K562 (cell line): ENCODE measurements around the gene VIPR1. TPM values are rescaled to one million over a fixed set of nuclear protein-coding genes. Genes with fewer than 3 reads are reported as not detected.

Source experiments
- ATAC-seq: fragments of 200-7000 bp; cut with Tn5 transposase; 3 replicates; pipeline ENCODE4 v1.9.1; 2020; ENCODE audit warnings: moderate library complexity
- BruUV-seq: library from RNA; stranded (reverse); fragments of 400-500 nt; replicated peaks from 2 replicates; lab custom pipeline; 2021; lab: Mats Ljungman, UMichigan
- CTCF ChIA-PET: fragments of 300-600 bp; formaldehyde crosslinking; extraction: SDS; loops from one replicate; lab custom pipeline; 2021; ENCODE audit warnings: low intra/inter-chr PET ratio; lab: Yijun Ruan, JAX
- POLR2A ChIA-PET: fragments of 300-600, 350-650 bp; sonication (Branson Sonifier 250); formaldehyde crosslinking; extraction: SDS; loops from one replicate; lab custom pipeline; 2021; ENCODE audit warnings: antibody characterized with exemption, inconsistent platforms; lab: Yijun Ruan, JAX
- DNase-seq, 4 experiments: peaks; one replicate each; pipeline versions ENCODE4 v3.0.0 to v3.0.0-alpha.2; 2011 to 2018; ENCODE audit warnings: low spot score in 3 of 4, mixed read lengths in 3 of 4; ENCODE audit errors: extremely low read depth in 1 of 4
- FAIRE-seq: peaks from 2 replicates; lab custom pipeline; 2011; peaks lifted over from hg19 to GRCh38; lab: Jason Lieb, UNC
- H2AFZ ChIP-seq: 2 replicates; pipeline ENCODE4 v1.6.0; 2011; ENCODE audit warnings: low read depth, low read length, control low read depth, inconsistent platforms
- H3K27ac ChIP-seq: fragments of 200-600 bp; 3 replicates; pipeline ENCODE4 v1.8.0; 2011; ENCODE audit warnings: low read depth, mild to moderate bottlenecking, control low read depth, inconsistent platforms, low read length, moderate library complexity, mixed read lengths; ENCODE audit errors: extremely low read depth
- H3K27me3 ChIP-seq, 2 experiments: fragments of 300-600 bp in 1 of 2; 2 replicates in 1 of 2; 3 replicates in 1 of 2; pipeline versions ENCODE4 v1.6.0 to v1.8.0; 2011; ENCODE audit warnings: inconsistent platforms in 2 of 2, low read length in 2 of 2, mild to moderate bottlenecking in 1 of 2, mixed read lengths in 1 of 2, moderate library complexity in 1 of 2; ENCODE audit not compliant: control insufficient read depth in 2 of 2, insufficient read depth in 2 of 2
- H3K36me3 ChIP-seq: fragments of 300-600 bp; 3 replicates; pipeline ENCODE4 v1.8.0; 2011; ENCODE audit warnings: mild to moderate bottlenecking, low read length, inconsistent platforms; ENCODE audit not compliant: control insufficient read depth, insufficient read depth
- H3K4me1 ChIP-seq, 2 experiments: fragments of 200-600 bp in 1 of 2; replicated peaks in 1 of 2; 2 replicates in 1 of 2; 3 replicates in 1 of 2; pipeline versions ENCODE4 v1.5.1 to v1.8.0; 2011; ENCODE audit warnings: inconsistent platforms in 2 of 2, low read length in 2 of 2, mild to moderate bottlenecking in 1 of 2, mixed read lengths in 1 of 2, moderate library complexity in 1 of 2; ENCODE audit not compliant: control insufficient read depth in 2 of 2, insufficient read depth in 2 of 2
- H3K4me2 ChIP-seq: 2 replicates; pipeline ENCODE4 v1.6.1; 2011; ENCODE audit warnings: low read length, control low read depth, inconsistent platforms, mixed read lengths; ENCODE audit not compliant: insufficient read depth
- H3K4me3 ChIP-seq: fragments of 200-600 bp; sonication (generic), shearing (Covaris generic); 2 replicates; pipeline ENCODE4 v1.5.1; 2016; ENCODE audit warnings: control low read depth, inconsistent platforms
- H3K79me2 ChIP-seq: fragments of 200-600 bp; 3 replicates; pipeline ENCODE4 v1.8.0; 2011; ENCODE audit warnings: low read length, inconsistent platforms; ENCODE audit not compliant: control insufficient read depth, insufficient read depth
- H3K9ac ChIP-seq, 2 experiments: 2 replicates each; pipeline versions ENCODE4 v1.6.0 to v1.6.1; 2011; ENCODE audit warnings: low read depth in 2 of 2, low read length in 2 of 2, control low read depth in 1 of 2, inconsistent platforms in 1 of 2, mild to moderate bottlenecking in 1 of 2, mixed read lengths in 1 of 2; ENCODE audit not compliant: insufficient read depth in 1 of 2
- H3K9me1 ChIP-seq: one replicate; pipeline ENCODE4 v1.6.0; 2011; ENCODE audit warnings: inconsistent platforms, mild to moderate bottlenecking, low read length, moderate library complexity; ENCODE audit not compliant: control insufficient read depth, insufficient read depth
- H3K9me3 ChIP-seq: replicated peaks from 2 replicates; pipeline ENCODE4 v1.5.1; 2011; ENCODE audit warnings: low read depth, low read length, inconsistent platforms; ENCODE audit not compliant: control insufficient read depth, insufficient read depth
- H4K20me1 ChIP-seq: replicated peaks from 2 replicates; pipeline ENCODE4 v1.6.1; 2011; ENCODE audit warnings: low read length, inconsistent platforms, mixed read lengths; ENCODE audit not compliant: control insufficient read depth, insufficient read depth
- BMI1 ChIP-seq: fragments of 150-350 bp; IDR thresholded peaks from 2 replicates; pipeline ENCODE4 v1.6.1; 2014; ENCODE audit warnings: low read length
- BRF1 ChIP-seq: IDR thresholded peaks from 3 replicates; pipeline ENCODE4 v1.6.1; 2011; ENCODE audit warnings: borderline replicate concordance, mild to moderate bottlenecking; ENCODE audit not compliant: insufficient read length; ENCODE audit errors: extremely low read depth
- CCAR2 ChIP-seq: fragments of 200-400 bp; formaldehyde crosslinking; IDR thresholded peaks from 2 replicates; pipeline ENCODE4 v1.6.1; 2017; ENCODE audit warnings: mild to moderate bottlenecking, low read depth, low read length
- DMBX1 ChIP-seq: fragments of 250-450 bp; sonication (Bioruptor Pico); IDR thresholded peaks from 2 replicates; pipeline ENCODE4 v1.8.0; 2022; ENCODE audit warnings: inconsistent platforms, mild to moderate bottlenecking, moderate library complexity, borderline replicate concordance
- EWSR1 ChIP-seq: fragments of 450-650 bp; IDR thresholded peaks from 2 replicates; pipeline ENCODE4 v1.6.1; 2018; ENCODE audit warnings: borderline replicate concordance, mild to moderate bottlenecking, low read depth, moderate library complexity; ENCODE audit not compliant: partially characterized antibody
- LARP7 ChIP-seq: fragments of 450-650 bp; IDR thresholded peaks from 2 replicates; pipeline ENCODE4 v1.6.1; 2016
- MNT ChIP-seq, 2 experiments: fragments of 450-650 bp; conservative IDR thresholded peaks; 2 replicates each; pipeline ENCODE4 v1.6.1; 2017; ENCODE audit warnings: mild to moderate bottlenecking in 2 of 2, moderate library complexity in 2 of 2
- NKRF ChIP-seq: fragments of 450-650 bp; IDR thresholded peaks from 2 replicates; pipeline ENCODE4 v1.6.1; 2016; ENCODE audit warnings: borderline replicate concordance
- NONO ChIP-seq, 2 experiments: fragments of 200-400 bp in 1 of 2; fragments of 450-650 bp in 1 of 2; formaldehyde crosslinking in 1 of 2; IDR thresholded peaks; 2 replicates each; pipeline ENCODE4 v1.6.1; 2017; ENCODE audit warnings: low read depth in 2 of 2, mild to moderate bottlenecking in 2 of 2, moderate library complexity in 2 of 2, low read length in 1 of 2
- PML ChIP-seq: IDR thresholded peaks from 2 replicates; pipeline ENCODE4 v1.6.1; 2012; ENCODE audit warnings: low read length, inconsistent platforms
- POU5F1 ChIP-seq: fragments of 150-350 bp; IDR thresholded peaks from 2 replicates; pipeline ENCODE4 v1.6.1; 2014; ENCODE audit warnings: borderline replicate concordance, low read length, low read depth, mild to moderate bottlenecking; ENCODE audit not compliant: partially characterized antibody
- PYGO2 ChIP-seq: fragments of 450-650 bp; IDR thresholded peaks from 2 replicates; pipeline ENCODE4 v1.6.1; 2016; ENCODE audit warnings: mild to moderate bottlenecking, missing genetic modification characterization, moderate library complexity, missing compliant biosample characterization
- ZBTB11 ChIP-seq, 3 experiments: fragments of 200-800 bp in 1 of 3; fragments of 250-450 bp in 1 of 3; fragments of 450-650 bp in 1 of 3; sonication (Bioruptor Pico) in 1 of 3; sonication (Bioruptor generic) in 1 of 3; formaldehyde crosslinking in 1 of 3; IDR thresholded peaks; 2 replicates each; pipeline versions ENCODE4 v1.6.1 to v1.8.0; 2016 to 2022; ENCODE audit warnings: mild to moderate bottlenecking in 2 of 3, missing genetic modification characterization in 2 of 3, missing compliant biosample characterization in 1 of 3, moderate library complexity in 1 of 3
- ZNF347 ChIP-seq: fragments of 450-650 bp; formaldehyde crosslinking; IDR thresholded peaks from 2 replicates; pipeline ENCODE4 v1.4.0; 2020; ENCODE audit warnings: low read depth, mild to moderate bottlenecking, moderate library complexity
- ZNF561 ChIP-seq: fragments of 450-650 bp; formaldehyde crosslinking; conservative IDR thresholded peaks from 2 replicates; pipeline ENCODE4 v1.4.0; 2020; ENCODE audit warnings: mild to moderate bottlenecking, moderate library complexity
- ZNF695 ChIP-seq: fragments of 450-650 bp; formaldehyde crosslinking; IDR thresholded peaks from 2 replicates; pipeline ENCODE4 v1.4.0; 2020; ENCODE audit warnings: mild to moderate bottlenecking, moderate library complexity
- ZNF79 ChIP-seq: fragments of 250-450 bp; sonication (Bioruptor Pico); IDR thresholded peaks from 2 replicates; pipeline ENCODE4 v1.4.0; 2020; ENCODE audit warnings: low read depth, mild to moderate bottlenecking, moderate library complexity
- in situ Hi-C: fragments of 300-500 bp; cut with MboI; formaldehyde crosslinking; loops from 4 replicates; pipeline ENCODE4 v1.15.0; 2018; ENCODE audit warnings: inconsistent platforms, mixed read lengths
- intact Hi-C: fragments of 100-400 bp; cut with micrococcal nuclease; formaldehyde crosslinking; loops from 2 replicates; pipeline ENCODE4 v1.14.2; 2022
- polyA plus RNA-seq, 8 experiments: library from polyadenylated mRNA; depleted of rRNA in 4 of 8; stranded (reverse) in 5 of 8; unstranded in 3 of 8; fragments of >200 nt; fragmentation: Nextera tagmentation in 2 of 8; fragmentation: Illumina TruSeq in 1 of 8; extraction: Ambion mirVana in 2 of 8; extraction: Trizol in 1 of 8; gene quantifications; 2 replicates each; pipeline versions ENCODE4 v1.2.1 to v1.2.3, GENCODE V29; 2011 to 2014; ENCODE audit warnings: inconsistent platforms in 1 of 8, missing spikeins in 1 of 8
- total RNA-seq, 7 experiments: library from RNA; depleted of rRNA in 6 of 7; stranded (reverse); fragments of >200 nt in 6 of 7; fragmentation: Illumina TruSeq in 2 of 7; extraction: Trizol in 2 of 7; gene quantifications; 2 replicates each; pipeline versions ENCODE4 v1.2.1 to v1.2.3, GENCODE V29; 2011 to 2021; ENCODE audit warnings: low replicate concordance in 1 of 7

VIPR1 gene
- total and polyA plus RNA-seq, 9 of the 15 experiments (the other 6 are each of a cell fraction or from before 2014, with no cell fraction given): 0.04 to 0.38 (median 0.12) TPM; not detected in 3

GRCh38 chr3:42456211-42456610 is 46.2 kb upstream of the VIPR1 start:
- Histone ChIP-seq H3K27me3 (no peaks in the 10 kb centered on the region), H3K79me2 (no peaks in the 10 kb centered on the region), H3K9me3 (no peaks in the 10 kb centered on the region), H2AFZ (no peak overlapping the region), H3K9me1 (no peaks in the 10 kb centered on the region), H3K4me3 (no peak overlapping the region), H3K27ac (no peak overlapping the region), H3K9ac (no peak overlapping the region), H3K36me3 (no peaks in the 10 kb centered on the region), H3K4me1 (no peaks in the 10 kb centered on the region), H4K20me1 (no peaks in the 10 kb centered on the region), H3K4me2 (no peak overlapping the region)
- in situ Hi-C loops: no loop called here
- ChIA-PET POLR2A (no interaction called here), CTCF (no interaction called here)
- ATAC-seq: no peak
- TF ChIP-seq ZNF561 (no peak), MNT (conservative IDR thresholded peaks at IDR 0.05) (no peak), ZBTB11 (CRISPR knock-in tag; IDR thresholded peaks at IDR 0.05) (no peak), BMI1 (no peak), NONO (IDR thresholded peaks at IDR 0.05; ENCODE audit: low read depth in 2 of 2, low read length in 1 of 2) (no peak), LARP7 (no peak), ZNF347 (no peak), PYGO2 (tag) (no peak), NKRF (no peak), CCAR2 (no peak), ZNF695 (no peak), EWSR1 (no peak), POU5F1 (no peak), BRF1 (no peak), PML (no peak), DMBX1 (CRISPR knock-in tag) (no peak), ZNF79 (CRISPR knock-in tag) (no peak)
- DNase-seq: no peak
- intact Hi-C loops: no loop called here
- BruUV-seq: no TSS peak
- no peak for FAIRE-seq
